PC-9 (cell line): Measurements from ENCODE around the gene SNX32.

ENCODE experiments used
- EZH2 ChIP-seq: fragments of 200-600 bp; sonication (generic); IDR thresholded peaks from 2 replicates; pipeline ENCODE4 v1.8.0; 2017; ENCODE audit warnings: antibody characterized with exemption, low read depth
- TF ChIP-seq, protein P1 (sequence below): fragments of 200-600 bp; sonication (generic); conservative IDR thresholded peaks from 2 replicates; pipeline ENCODE4 v1.6.1; 2017; ENCODE audit warnings: mixed run types, antibody characterized with exemption, mild to moderate bottlenecking, moderate library complexity

DNA sequence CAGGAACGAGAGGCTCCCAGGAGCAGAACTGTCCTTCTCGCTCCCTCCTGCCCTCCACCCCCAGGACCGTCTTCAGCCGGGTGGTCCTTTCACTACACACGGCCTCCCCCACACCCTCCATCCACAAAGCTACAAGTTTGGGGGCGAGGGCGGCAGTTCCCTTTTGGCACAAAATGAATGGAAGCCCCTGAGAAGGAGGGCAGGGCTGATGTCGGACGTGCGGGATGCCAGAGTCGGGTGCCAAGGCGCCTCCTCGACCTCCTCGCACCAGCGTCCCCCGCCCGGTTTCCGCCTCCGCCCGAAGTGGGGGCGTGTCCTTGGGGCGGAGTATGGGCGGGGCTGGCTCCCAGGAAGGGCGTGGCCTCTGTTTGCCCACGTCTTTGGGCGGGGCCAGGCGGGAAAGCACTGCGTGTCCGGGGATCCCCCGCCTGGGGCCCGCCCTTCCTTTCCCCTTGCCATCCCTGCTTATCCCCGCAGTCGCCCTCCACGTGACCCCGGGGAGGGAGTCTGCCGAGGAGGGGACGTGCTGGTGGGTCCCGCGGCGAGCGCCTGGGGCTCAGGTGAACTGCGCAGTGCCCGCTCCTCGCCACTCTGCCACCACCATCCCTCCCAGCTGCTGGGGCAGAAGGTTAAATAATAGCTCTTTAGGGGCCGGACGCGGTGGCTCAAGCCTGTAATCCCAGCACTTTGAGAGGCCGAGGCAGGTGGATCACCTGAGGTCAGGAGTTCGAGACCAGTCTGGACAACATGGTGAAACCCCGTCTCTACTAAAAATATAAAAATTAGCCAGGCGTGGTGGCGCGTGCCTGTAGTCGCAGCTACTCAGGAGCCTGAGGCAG is 39.8 kb downstream of the SNX32 start:
- TF ChIP-seq, protein P1, sequence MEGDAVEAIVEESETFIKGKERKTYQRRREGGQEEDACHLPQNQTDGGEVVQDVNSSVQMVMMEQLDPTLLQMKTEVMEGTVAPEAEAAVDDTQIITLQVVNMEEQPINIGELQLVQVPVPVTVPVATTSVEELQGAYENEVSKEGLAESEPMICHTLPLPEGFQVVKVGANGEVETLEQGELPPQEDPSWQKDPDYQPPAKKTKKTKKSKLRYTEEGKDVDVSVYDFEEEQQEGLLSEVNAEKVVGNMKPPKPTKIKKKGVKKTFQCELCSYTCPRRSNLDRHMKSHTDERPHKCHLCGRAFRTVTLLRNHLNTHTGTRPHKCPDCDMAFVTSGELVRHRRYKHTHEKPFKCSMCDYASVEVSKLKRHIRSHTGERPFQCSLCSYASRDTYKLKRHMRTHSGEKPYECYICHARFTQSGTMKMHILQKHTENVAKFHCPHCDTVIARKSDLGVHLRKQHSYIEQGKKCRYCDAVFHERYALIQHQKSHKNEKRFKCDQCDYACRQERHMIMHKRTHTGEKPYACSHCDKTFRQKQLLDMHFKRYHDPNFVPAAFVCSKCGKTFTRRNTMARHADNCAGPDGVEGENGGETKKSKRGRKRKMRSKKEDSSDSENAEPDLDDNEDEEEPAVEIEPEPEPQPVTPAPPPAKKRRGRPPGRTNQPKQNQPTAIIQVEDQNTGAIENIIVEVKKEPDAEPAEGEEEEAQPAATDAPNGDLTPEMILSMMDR, result no peak
- no peak for TF ChIP-seq EZH2
